RCC 7860 (cell line): ENCODE measurements around the gene ADGRD1.
"Not testable (repeated sequence)": the region's sequence is repeated elsewhere in the genome, so short reads cannot be mapped to it uniquely, and the experiment has no call there.

Experiments used
- DNase-seq: peaks from one replicate; pipeline ENCODE4 v3.0.0-alpha.2; 2015; ENCODE audit warnings: low spot score
- FAIRE-seq: peaks from 2 replicates; lab custom pipeline; 2012; peaks lifted over from hg19 to GRCh38; lab: Jason Lieb, UNC

Gene ADGRD1

DNA sequence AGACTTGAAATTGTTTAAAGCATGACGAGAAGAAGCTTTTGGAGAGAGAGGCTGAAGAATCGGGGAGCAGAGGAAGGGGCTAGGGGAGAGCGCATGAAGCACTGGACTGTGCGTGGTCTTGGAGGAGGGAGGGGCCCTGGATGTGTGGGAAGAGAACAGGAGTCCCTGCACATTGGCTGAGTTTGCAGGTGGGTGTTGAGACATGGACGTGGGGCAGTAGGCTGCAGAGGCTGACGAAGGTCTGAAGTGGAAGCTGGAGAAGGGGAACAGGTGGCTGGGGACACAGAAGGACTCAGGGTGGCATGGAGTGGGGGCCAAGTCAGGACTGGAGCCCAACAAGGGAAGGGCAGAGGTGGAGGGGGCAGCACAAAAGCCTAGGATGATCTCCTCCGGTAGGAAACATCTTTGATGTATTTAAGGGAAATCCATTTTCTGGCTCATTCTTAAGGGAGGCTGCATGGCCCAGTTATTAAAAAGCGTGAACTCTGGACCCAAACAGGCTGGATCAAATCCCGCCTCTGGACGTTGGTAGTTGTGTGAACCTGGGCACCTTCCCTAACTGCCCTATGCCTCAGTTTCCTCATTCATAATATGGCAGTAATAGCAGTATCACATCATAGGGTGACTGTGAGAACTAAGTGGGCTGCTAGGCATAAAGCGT lies 29.0 kb downstream of the ADGRD1 start:
- no peak for DNase-seq
- FAIRE-seq, result no peak

DNA sequence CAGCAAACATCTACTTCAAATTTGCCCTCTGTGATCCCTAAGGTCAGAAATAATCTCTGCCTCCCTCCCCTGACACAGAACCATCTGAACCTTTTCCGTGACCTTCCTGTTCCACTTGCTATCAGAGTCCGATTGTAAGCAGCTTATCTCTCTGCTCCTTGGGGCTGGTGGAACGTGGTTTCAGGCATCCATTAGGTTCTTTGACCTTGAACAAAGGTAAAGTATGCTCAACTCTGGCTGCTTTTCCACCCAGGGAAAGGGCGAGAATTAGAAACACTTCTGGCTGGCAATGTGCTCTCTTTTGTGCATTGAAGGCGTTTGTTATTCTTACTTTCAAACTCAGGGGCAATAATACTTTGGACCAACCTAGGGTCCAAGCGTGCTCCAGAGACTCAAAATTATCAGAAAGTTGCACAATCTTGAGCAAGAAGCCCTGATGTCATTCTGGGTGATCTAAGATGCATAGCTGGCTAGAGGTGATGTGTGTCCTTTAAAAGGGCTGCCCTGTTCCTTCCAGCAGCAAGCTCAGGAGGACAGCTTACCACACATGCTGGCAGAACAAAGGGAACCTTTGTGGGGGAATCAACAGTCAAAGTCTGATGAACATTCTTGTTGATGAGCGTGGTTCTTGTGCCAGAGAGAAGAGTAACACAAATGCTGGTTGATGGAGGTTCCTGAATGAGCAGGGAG lies 29.8 kb downstream of the ADGRD1 start:
- DNase-seq (no peak), FAIRE-seq (no peak)

- FAIRE-seq (no peak), DNase-seq (no peak)
Observed at GRCh38 chr12:130984183-130985058, 30.7 kb downstream of the ADGRD1 start.

GRCh38 chr12:130987151-130987931 lies 33.6 kb downstream of the ADGRD1 start:
- DNase-seq, result no peak
- FAIRE-seq, result no peak

DNA sequence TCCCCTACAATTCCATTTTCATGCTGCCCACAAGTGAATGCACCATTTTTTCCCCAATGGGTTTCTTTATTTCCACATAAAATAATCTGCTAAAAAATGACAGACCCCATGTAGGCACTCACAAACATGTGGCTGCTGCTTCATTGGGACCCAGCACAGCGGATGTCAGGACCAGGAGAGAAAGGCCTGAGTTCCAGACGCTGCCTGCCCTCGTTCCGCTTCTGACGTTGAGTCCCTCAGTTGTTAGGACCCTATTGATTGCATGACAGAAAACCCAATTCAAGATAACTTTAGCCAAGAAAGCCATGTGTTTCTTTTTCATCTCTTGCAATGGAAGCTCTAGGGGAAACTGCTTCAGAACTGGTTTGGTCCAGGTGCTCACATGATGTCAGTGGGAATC lies 34.6 kb downstream of the ADGRD1 start:
- DNase-seq, result no peak
- FAIRE-seq, result no peak

- DNase-seq (no peak), FAIRE-seq (no peak)
Observed at GRCh38 chr12:130988751-130989150, 35.0 kb downstream of the ADGRD1 start.

- DNase-seq, result no peak
- no peak for FAIRE-seq
Observed at GRCh38 chr12:130989391-130989790, 35.7 kb downstream of the ADGRD1 start.

- FAIRE-seq, result no peak
Observed at GRCh38 chr12:130990034-130990433, 36.3 kb downstream of the ADGRD1 start.

GRCh38 chr12:130992448-130992847 lies 38.7 kb downstream of the ADGRD1 start:
- FAIRE-seq (no peak), DNase-seq (no peak)

More at GRCh38 chr12:130990034-130990433, 36.3 kb downstream of the ADGRD1 start:
- no peak for DNase-seq

DNA sequence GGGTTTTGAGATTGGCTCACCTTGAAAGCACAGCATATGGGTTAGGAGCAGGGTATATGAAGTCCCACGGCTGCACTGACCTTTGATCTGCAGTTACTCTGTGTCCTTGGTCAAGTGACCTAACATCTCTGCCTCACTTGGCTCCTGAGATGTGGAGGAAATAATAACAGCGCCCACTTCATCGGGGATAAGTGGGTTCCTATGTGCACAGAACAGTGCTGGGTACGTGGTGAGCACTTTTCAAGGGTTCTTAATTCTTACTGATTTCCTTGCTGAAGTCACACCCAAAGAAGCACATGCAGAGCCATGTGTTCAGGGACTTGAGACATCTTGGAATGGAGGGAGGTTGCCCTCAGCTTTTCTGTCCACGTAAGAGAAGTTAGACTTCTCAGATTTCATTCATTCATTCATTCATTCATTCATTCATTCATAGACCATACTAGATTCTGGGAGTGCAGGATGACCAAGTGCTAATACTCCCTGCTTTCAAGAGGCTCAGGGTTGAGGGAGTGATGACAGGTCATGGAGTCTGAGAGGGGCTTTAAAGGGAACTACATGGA lies 39.4 kb downstream of the ADGRD1 start:
- FAIRE-seq, result no peak
- no peak for DNase-seq

DNA sequence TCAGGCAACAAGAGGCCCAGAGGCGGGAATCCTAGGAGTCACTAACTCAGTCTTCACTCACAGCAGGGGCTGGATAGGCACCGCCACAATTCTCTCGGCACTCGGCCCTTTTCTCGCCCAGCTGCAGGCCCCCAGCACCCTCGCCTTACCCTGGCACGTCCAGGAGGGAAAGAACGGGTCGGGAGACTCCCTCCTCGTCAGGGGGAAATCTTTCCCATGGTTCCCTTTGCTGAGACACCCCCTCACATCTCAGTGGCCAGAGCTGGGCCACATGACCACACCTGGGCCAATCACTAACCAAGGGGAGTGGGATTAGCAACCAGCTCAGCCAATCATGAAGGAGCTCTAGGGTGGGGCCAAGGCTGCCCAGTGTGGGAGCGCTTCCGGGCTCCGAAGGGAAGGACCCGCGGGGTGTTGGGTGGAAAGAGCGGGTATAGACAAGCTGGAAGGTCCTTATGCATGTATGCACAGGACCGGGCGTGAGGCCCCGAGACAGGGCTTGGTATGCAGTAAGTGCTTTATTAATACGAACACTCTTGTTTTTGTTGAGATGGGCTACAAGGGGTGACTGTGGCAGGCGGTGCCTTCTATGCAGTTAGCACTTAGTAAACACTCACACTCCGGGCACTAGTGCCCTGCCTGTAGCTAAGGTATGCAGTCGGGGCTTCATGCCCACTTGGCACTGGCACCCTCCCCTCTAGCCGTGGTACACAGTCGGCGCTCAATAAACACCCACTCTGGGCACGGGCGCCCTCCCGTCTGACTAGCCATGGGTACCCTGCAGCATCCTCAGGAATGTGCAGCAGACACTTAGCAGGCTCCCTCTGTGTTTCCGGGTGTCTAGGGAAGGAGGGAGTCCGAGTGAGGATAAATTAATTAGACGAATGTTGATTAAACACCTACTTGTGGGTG lies 40.3 kb downstream of the ADGRD1 start:
- no peak for DNase-seq
- FAIRE-seq, result no peak

- FAIRE-seq, result no peak
- DNase-seq, result no peak
Observed at GRCh38 chr12:130994821-130995375, 41.2 kb downstream of the ADGRD1 start.

DNA sequence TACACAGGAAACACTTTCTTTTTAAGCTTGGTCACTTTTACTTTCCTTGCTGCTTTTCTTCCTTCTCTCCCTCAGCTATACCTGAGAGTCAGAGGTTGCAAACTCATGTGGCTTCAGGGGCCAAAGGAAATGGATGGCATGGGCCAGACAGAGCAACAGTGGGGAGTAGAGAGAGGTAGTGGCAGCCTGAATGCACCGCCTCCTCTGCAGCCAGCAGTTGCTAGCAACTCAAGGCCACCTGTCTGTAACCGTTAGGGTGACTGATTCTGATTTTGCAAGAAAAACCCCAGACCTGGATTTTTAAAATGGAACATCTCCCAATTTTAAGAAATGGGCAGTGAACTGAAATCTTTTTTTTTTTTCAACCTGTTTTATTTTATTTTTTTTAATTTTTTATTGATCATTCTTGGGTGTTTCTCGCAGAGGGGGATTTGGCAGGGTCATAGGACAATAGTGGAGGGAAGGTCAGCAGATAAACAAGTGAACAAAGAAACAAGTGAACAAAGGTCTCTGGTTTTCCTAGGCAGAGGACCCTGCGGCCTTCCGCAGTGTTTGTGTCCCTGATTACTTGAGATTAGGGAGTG lies 41.8 kb downstream of the ADGRD1 start:
- not testable (repeated sequence) for DNase-seq, FAIRE-seq

DNA sequence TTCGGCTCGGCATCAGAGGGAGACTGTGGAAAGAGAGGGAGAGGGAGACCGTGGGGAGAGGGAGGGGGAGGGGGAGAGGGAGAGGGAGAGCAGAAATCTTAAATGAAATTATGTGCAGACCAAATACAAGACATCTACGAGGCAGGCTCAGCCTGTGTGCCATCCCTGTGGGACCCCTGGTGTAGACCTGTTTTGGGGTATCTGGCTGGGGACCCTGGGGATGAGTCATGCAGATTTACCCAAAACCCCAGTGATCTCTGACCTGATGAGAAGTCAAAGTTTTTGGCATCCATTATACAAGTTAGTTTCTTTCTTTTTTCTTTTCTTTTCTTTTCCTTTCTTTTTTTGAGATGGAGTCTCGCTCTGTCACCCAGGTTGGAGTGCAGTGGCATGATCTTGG lies 44.4 kb downstream of the ADGRD1 start:
- FAIRE-seq (no peak), DNase-seq (no peak)

GRCh38 chr12:131000000-131000486 lies 46.3 kb downstream of the ADGRD1 start:
- no peak for FAIRE-seq

DNA sequence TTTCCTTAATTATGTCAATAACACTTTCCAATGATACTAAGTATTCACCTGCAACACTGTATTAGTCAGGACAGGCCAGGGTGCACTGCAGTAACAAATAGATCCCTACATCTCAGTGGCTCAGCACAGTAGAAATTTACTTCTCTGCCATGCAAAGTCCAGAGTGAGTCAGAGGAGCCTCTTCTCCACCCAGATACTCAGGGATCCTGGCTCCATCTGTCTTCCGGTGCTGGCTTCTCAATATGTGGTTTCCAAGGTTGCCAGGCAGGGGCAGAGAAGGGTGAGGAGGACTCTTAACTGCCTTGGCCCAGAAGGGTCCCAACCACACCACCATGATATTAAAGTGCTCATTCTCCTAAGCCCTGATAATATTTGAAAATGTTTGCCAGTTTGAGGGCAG lies 47.8 kb downstream of the ADGRD1 start:
- no peak for FAIRE-seq
- no peak for DNase-seq

More at GRCh38 chr12:131000000-131000486, 46.3 kb downstream of the ADGRD1 start:
- DNase-seq, result no peak

- FAIRE-seq, result no peak
- no peak for DNase-seq
Observed at GRCh38 chr12:131002216-131002631, 48.5 kb downstream of the ADGRD1 start.

DNA sequence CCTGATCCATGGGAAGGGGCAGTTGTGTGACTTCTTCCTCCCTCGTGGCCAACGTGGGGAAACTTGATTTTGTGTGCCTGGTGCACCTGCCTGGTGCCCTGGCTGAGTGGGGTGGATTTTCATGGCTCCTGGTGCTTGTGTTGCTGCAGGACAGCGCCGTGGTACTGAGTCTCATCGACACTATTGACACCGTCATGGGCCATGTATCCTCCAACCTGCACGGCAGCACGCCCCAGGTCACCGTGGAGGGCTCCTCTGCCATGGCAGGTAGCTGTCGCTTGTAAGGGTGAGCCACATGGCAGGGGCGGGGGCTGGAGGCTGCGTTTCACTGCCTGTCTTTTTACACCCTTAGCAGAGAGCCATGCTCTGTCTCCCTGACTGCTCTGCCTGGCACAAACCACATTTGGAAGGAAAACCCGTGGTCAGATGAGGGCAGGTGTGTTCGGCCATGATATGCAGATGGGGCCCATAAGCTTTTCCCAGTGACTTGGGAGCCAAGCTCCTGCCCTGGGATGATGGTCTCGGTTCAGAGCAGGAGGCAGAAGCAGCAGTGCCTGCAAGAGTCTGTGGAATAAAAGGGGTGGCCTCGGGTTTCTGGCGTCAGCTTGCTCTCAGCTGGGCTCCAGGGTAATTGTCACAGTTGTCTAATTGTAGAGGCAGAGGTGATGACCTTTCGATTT lies 49.5 kb downstream of the ADGRD1 start:
- no peak for FAIRE-seq
- DNase-seq, result no peak
